Fibroblast of lung (primary cell): ENCODE data around the gene NKAIN2. TPM values are rescaled to one million over a fixed set of nuclear protein-coding genes. Genes with fewer than 3 reads are reported as not detected.

Source experiments
- DNase-seq, 2 donors: peaks; one replicate each; pipeline versions ENCODE4 v3.0.0 to v3.0.0-alpha.2; 2010; ENCODE audit warnings: low read depth in 2 of 2
- H2AFZ ChIP-seq: 2 replicates; pipeline ENCODE4 v1.5.1; 2012; ENCODE audit warnings: low read length, control low read depth, inconsistent platforms
- H3K27ac ChIP-seq: 2 replicates; pipeline ENCODE4 v1.5.1; 2011; ENCODE audit warnings: low read length, control low read depth; ENCODE audit not compliant: insufficient read depth
- H3K27me3 ChIP-seq: 2 replicates; pipeline ENCODE4 v1.5.1; 2011; ENCODE audit warnings: mild to moderate bottlenecking, low read length; ENCODE audit not compliant: control insufficient read depth, insufficient read depth
- H3K36me3 ChIP-seq: 2 replicates; pipeline ENCODE4 v1.5.1; 2011; ENCODE audit warnings: low read length; ENCODE audit not compliant: control insufficient read depth, insufficient read depth
- H3K4me1 ChIP-seq: 2 replicates; pipeline ENCODE4 v1.5.1; 2011; ENCODE audit warnings: low read length; ENCODE audit not compliant: control insufficient read depth, insufficient read depth; ENCODE audit errors: extremely low read depth
- H3K4me2 ChIP-seq: 2 replicates; pipeline ENCODE4 v1.5.1; 2011; ENCODE audit warnings: low read length, control low read depth; ENCODE audit not compliant: insufficient read depth; ENCODE audit errors: extremely low read depth
- H3K4me3 ChIP-seq, 4 experiments: fragments of 200-600 bp in 1 of 4; sonication (generic) in 1 of 4; replicated peaks in 1 of 4; 2 replicates each; pipeline ENCODE4 v1.5.1; 2011 to 2016; ENCODE audit warnings: low read length in 4 of 4, low read depth in 3 of 4, mild to moderate bottlenecking in 3 of 4, control low read depth in 2 of 4, inconsistent platforms in 1 of 4, mixed read lengths in 1 of 4; ENCODE audit not compliant: insufficient read depth in 1 of 4; ENCODE audit errors: control extremely low read depth in 1 of 4
- H3K79me2 ChIP-seq: 2 replicates; pipeline ENCODE4 v1.5.1; 2012; ENCODE audit warnings: mild to moderate bottlenecking, low read length, inconsistent platforms; ENCODE audit not compliant: control insufficient read depth, insufficient read depth
- H3K9ac ChIP-seq: 2 replicates; pipeline ENCODE4 v1.5.1; 2011; ENCODE audit warnings: mild to moderate bottlenecking, low read length, control low read depth; ENCODE audit not compliant: insufficient read depth
- H3K9me3 ChIP-seq: 2 replicates; pipeline ENCODE4 v1.5.1; 2012; ENCODE audit warnings: low read depth, low read length; ENCODE audit not compliant: control insufficient read depth, insufficient read depth
- H4K20me1 ChIP-seq: 2 replicates; pipeline ENCODE4 v1.5.1; 2011; ENCODE audit warnings: low read length; ENCODE audit not compliant: control insufficient read depth, insufficient read depth; ENCODE audit errors: extremely low read depth
- CTCF ChIP-seq, 2 donors: IDR thresholded peaks in 1 of 2; conservative IDR thresholded peaks in 1 of 2; 1 replicate in 1 of 2; 2 replicates in 1 of 2; pipeline ENCODE4 v1.5.1; 2011 to 2012; ENCODE audit warnings: low read length in 2 of 2, control low read depth in 1 of 2, inconsistent platforms in 1 of 2, low read depth in 1 of 2, mild to moderate bottlenecking in 1 of 2
- EZH2 ChIP-seq: IDR thresholded peaks from 2 replicates; pipeline ENCODE4 v1.5.1; 2012; ENCODE audit warnings: low read length, control low read depth, mild to moderate bottlenecking; ENCODE audit errors: missing control alignments
- polyA plus RNA-seq, 2 donors: library from polyadenylated mRNA; depleted of rRNA in 1 of 2; stranded (reverse) in 1 of 2; unstranded in 1 of 2; fragments of >200 nt; gene quantifications; 2 replicates each; pipeline ENCODE4 v1.2.1, GENCODE V29; 2011 to 2012; ENCODE audit warnings: missing spikeins in 1 of 2
- total RNA-seq: library from RNA; depleted of rRNA; stranded (reverse); fragments of >200 nt; gene quantifications from 2 replicates; pipeline ENCODE4 v1.2.1, GENCODE V29; 2014

The NKAIN2 gene
- total and polyA plus RNA-seq, 2 donors (not counting 1 experiment from before 2014, with no cell fraction given) = not detected

GRCh38 chr6:124055963-124056362, 252.3 kb downstream of the NKAIN2 start:
- H3K4me1 ChIP-seq = no peaks in the 10 kb centered on the region
- TF ChIP-seq EZH2 (no peak), CTCF (conservative IDR thresholded peaks at IDR 0.05 in 1 of 2, IDR thresholded peaks at IDR 0.05 in 1 of 2; ENCODE audit: low read depth in 1 of 2, low read length in 2 of 2) (no peak)
- DNase-seq = no peak

GRCh38 chr6:124056407-124057334, 253.0 kb downstream of the NKAIN2 start:
- Histone ChIP-seq H3K79me2 (no peaks in the 10 kb centered on the region), H3K9me3 (no peaks in the 10 kb centered on the region), H3K36me3 (no peaks in the 10 kb centered on the region), H2AFZ (no peak overlapping the region), H4K20me1 (no peaks in the 10 kb centered on the region), H3K27ac (no peak overlapping the region), H3K27me3 (no peaks in the 10 kb centered on the region), H3K9ac (no peak overlapping the region), H3K4me2 (no peak overlapping the region), H3K4me1 (no peaks in the 10 kb centered on the region), H3K4me3 (no peak overlapping the region)
- TF ChIP-seq CTCF (conservative IDR thresholded peaks at IDR 0.05 in 1 of 2, IDR thresholded peaks at IDR 0.05 in 1 of 2; ENCODE audit: low read depth in 1 of 2, low read length in 2 of 2) (no peak), EZH2 (no peak)
- DNase-seq = no peak

More at GRCh38 chr6:124055963-124056362, 252.3 kb downstream of the NKAIN2 start:
- no peak overlapping the region for H3K4me3 ChIP-seq
- H3K79me2 ChIP-seq = no peaks in the 10 kb centered on the region
- no peaks in the 10 kb centered on the region for H3K27me3 ChIP-seq
- no peak overlapping the region for H2AFZ ChIP-seq
- no peak overlapping the region for H3K4me2 ChIP-seq
- no peaks in the 10 kb centered on the region for H3K9me3 ChIP-seq
- no peaks in the 10 kb centered on the region for H3K36me3 ChIP-seq
- no peak overlapping the region for H3K9ac ChIP-seq
- no peak overlapping the region for H3K27ac ChIP-seq
- H4K20me1 ChIP-seq = no peaks in the 10 kb centered on the region

GRCh38 chr6:124057461-124057860, 253.8 kb downstream of the NKAIN2 start:
- Histone ChIP-seq H3K4me1 (no peaks in the 10 kb centered on the region), H3K27me3 (no peaks in the 10 kb centered on the region), H3K27ac (no peak overlapping the region), H3K36me3 (no peaks in the 10 kb centered on the region), H3K4me2 (no peak overlapping the region), H3K9me3 (no peaks in the 10 kb centered on the region), H3K4me3 (no peak overlapping the region), H2AFZ (no peak overlapping the region), H4K20me1 (no peaks in the 10 kb centered on the region), H3K9ac (no peak overlapping the region), H3K79me2 (no peaks in the 10 kb centered on the region)
- no peak for TF ChIP-seq CTCF (conservative IDR thresholded peaks at IDR 0.05 in 1 of 2, IDR thresholded peaks at IDR 0.05 in 1 of 2; ENCODE audit: low read depth in 1 of 2, low read length in 2 of 2)
- no peak for TF ChIP-seq EZH2
- DNase-seq = peak in 1 of 2 donors; percentile 42
